PC-3 (cell line): ENCODE data around the gene MAMDC2.

Experiments
- CTCF ChIP-seq: fragments of 300-600 bp; sonication (generic); conservative IDR thresholded peaks from 2 replicates; pipeline ENCODE4 v1.5.1; 2017; ENCODE audit warnings: antibody characterized with exemption, low read depth, mild to moderate bottlenecking, low read length
- EZH2 ChIP-seq: fragments of 300-600 bp; sonication (generic); IDR thresholded peaks from one replicate; pipeline ENCODE4 v1.6.1; 2017; ENCODE audit warnings: antibody characterized with exemption, mild to moderate bottlenecking, low read length; ENCODE audit not compliant: unreplicated experiment
- EZH2phosphoT487 ChIP-seq: fragments of 300-600 bp; sonication (generic); IDR thresholded peaks from 2 replicates; pipeline ENCODE4 v1.6.1; 2018; ENCODE audit warnings: mild to moderate bottlenecking, antibody characterized with exemption, low read length, borderline replicate concordance

GRCh38 chr9:70228118-70228517, 184.5 kb downstream of the MAMDC2 start:
- TF ChIP-seq CTCF (no peak), EZH2 (no peak), EZH2phosphoT487 (no peak)
